GM19035 (cell line): Measurements from ENCODE around the gene MAGI1.

Source experiments
- ATAC-seq: cut with Tn5 transposase; IDR thresholded peaks from one replicate; pipeline ENCODE4 v1.9.1; 2021; ENCODE audit not compliant: unreplicated experiment

Gene MAGI1

DNA sequence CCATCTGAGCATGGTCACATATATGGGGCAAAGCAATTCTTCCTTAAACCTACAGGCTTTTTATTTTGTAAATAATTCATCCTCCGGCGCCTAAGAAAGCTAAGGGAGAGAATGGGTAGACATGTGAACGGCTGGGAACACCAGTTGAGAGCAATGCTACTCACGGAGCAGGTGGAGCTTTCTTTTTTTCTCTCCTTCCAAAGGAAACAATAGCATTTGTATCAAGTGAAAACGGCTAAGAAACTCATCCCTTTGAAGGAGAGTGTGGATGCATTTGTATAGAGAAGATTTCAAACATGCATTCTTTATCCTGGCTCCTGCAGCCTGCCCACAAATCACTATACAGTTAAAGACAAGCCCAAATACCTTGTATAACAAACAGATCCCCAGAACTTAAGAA lies 637.8 kb downstream of the MAGI1 start:
- ATAC-seq, result no peak

DNA sequence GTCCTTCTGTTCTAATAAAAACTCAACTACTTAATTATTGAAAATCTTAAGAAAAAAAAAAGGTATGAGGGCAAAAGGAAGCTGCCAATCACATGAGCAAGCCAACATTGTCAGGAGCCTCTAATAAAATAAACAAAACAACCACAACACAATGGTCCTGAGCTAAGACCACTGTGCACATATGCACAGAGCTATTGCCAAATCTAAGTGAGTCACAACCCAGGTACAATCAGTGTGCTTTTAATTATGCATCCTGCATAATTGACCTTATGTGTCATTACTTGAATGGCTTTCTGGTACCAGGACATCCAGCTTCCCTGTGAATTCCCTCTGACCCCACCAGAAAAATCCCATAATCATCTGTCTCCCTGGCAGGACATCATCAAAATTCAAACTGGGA lies 639.8 kb downstream of the MAGI1 start:
- no peak for ATAC-seq

DNA sequence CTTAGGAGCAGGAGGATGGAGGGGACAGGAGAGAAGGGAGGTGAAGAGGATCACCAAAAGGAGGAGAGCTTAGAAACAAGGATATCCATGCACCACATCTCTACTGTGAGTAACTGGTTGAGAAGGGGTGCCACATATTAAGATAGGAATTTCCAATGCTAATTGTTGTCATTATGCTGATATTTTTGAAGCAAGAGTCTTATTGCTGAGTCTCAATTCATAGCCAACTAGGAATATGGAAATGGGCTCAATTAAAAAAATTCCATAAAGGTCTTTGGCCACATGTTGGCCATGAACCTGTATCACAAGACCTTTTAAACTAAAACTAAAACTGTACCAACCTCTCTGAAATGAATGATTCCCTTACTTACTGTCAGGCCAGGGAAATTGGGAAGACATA lies 642.6 kb downstream of the MAGI1 start:
- no peak for ATAC-seq

DNA sequence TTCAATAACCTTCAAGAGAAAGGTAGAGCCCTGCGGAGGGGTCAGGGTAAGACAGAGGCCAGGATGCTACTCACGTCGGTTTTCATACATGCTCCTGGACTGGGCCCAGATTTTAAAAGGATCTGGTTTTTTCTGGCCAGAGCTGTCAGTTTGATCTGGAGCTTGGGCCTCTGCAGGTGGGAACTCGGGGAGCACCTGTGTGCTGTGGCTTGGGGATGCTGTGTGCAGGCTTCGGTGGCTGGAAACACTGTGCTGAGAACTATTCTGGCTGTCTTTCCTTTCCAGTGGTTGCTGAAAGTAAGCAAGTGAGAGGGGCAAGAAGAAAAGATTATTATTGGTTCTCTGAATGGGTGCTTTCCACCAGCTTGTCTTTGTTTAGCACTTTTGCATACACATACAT lies 647.6 kb downstream of the MAGI1 start:
- no peak for ATAC-seq

DNA sequence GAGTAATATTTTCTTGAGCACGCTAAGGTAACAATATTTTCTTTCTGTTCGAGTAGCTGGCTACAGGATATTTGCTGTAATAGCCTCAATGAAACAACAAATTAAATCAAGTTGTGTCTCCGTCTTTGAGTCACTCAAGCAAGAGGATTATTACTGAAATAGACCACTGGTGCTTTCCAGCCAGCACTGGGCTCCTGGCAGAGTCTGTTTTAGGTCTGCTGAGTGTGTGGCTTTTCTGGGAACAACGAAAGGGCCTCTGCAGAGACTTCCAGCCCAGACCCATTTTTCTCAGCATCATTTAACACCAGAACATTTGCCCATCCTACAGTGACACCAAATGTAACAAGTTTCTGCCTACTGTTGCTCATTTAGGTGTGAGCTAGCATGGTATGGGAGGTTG lies 652.9 kb downstream of the MAGI1 start:
- ATAC-seq, result no peak

DNA sequence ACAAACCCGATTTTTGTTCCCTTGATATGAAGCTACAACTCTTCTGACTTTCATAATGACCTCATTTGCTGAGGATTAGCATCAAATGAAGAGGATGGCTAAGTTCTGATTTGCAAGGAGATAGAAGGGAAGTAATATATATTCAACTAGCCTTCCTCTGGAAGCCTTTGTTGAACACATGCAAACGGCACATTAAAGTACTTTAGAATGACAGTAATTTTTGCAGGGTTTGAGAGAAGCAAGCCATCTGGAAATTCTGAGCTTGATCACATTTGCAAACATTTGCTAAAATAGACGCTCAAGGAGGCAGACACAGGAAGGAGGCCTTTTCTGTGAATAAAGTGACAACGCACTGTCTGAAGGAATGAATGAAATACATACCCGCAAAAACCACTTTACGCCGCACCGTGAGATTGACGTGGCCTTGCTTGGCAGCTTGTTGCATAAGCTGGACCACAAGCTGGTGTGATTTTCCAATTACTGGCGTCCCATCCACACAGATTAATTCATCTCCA lies 657.2 kb downstream of the MAGI1 start:
- ATAC-seq, result no peak

DNA sequence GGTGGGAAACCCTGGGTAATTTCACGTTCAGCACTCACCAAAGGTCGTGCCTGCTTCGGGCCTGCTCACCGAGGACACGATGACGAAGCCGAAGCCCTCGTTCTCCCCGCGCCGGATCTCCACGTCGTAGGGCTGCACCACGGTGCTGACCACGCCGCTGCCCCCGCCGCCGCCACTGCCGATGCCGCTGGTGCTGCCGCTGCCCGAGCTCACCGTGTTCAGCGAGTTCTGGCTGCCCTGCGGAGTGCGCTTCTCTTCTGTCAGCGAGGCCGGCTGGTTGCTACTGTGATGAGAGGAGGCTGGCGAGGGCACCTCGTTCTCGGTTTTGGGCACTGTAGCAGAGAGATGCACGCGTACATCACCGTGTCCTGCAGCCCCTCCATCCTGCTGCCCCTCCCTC lies 659.5 kb downstream of the MAGI1 start:
- no peak for ATAC-seq

DNA sequence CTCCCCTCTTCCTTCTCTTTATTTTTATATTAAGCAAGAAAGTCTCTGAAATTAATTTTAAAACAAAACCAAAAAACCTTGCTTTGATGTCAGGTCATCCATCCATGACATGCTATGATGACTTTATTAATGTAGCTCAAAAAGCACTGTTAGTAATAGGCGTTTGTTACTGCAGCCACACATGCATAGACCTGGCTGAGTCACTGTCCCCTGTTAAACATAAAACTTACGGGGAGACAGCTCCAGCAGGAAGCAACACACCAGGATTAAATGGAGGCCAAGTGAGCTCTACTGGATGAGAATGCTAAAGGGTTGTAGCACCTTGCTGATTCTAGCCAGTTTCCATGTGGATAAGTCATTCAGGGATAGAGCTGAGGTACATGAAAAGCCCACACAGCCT lies 661.1 kb downstream of the MAGI1 start:
- ATAC-seq, result no peak

DNA sequence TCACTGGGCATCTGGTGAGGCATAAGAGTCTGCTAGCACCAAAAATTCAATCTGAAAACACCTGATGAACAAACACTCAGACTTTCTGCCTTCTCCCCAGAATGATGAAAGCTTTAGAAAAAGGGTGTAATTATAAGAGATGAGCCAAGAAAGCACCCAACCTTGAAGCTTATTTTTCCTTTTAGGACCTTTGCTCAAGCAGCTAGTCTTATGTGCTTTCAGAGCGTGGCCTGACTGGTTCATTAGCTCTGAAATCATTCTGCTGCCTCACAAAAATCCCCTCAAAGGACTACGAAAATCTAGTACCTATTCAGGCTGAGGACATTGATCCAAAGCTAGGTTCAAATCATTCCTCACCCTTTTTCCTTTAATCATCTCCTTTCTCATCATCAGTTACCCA lies 662.3 kb downstream of the MAGI1 start:
- ATAC-seq, result no peak

DNA sequence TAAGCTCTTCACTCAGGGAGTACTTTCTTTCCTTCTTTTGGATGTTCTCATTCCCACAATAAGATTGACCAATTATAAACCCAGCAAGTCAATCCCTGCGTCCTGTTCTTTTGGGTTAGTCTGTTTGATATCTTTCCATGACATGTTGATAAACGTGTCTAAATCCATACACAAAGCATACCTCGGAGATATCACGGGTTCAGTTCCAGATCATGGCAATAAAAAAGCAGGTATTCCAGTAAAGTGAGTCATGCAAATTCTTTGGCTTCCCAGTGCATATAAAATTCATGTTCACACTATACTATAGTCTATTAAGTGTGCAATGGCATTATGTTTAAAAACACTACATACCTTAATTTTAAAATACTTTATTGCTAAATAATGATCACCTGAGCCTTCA lies 667.7 kb downstream of the MAGI1 start:
- ATAC-seq, result no peak

DNA sequence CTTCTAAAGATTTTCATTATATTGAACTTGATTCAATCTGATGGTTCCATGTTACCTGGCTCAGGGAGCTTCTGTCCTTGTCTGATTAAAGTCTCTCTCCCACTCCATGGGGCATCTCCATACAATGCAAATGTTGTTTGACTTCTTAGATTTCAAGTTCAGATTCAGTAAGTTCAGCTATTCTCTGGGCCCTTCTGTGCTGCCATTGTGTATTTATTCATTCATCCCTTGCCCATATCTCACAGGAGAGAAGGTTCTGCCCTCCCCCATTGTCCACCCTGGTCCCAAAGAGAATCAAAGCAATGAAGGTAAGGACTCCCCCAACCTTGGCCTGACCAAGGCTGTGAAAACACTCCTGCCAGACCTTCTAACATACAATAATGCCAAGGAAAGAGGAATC lies 669.9 kb downstream of the MAGI1 start:
- no peak for ATAC-seq

DNA sequence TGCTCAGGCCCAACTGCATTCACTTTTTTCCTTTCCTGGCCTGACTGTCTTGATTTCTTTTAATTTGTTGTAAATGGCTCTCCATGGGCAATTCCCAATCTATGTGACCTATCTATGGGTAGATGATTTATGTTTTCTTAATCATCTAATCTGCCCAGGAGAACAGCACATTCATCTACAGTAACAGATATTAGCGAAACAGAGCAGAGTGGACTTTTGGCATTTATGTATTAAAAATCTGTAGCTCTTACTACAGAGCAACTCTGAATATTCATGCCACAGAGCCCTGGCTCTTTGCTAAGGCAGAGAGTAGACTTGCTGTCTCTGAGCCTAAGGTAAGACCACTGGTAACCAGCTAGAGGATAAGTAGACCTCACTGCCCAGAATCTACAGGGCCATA lies 676.0 kb downstream of the MAGI1 start:
- no peak for ATAC-seq

DNA sequence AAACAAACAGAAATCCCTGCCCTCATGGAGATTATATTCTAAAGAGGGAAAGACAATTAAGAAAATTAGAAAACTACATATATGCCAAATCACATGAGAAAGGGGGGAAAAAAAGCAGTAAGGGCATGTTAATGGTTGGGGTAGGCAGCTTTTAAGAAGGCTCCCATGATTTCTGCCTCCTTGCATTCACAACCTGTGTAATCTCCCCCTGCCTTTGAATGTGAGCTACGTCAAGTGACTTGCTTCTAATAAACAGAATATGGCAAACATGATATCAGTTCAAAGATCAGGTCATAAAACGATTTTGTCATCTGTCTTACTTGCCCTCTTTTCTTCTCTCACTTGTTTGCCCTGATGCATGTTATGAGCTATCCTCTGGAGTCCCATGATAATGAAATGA lies 677.3 kb downstream of the MAGI1 start:
- ATAC-seq, result no peak

DNA sequence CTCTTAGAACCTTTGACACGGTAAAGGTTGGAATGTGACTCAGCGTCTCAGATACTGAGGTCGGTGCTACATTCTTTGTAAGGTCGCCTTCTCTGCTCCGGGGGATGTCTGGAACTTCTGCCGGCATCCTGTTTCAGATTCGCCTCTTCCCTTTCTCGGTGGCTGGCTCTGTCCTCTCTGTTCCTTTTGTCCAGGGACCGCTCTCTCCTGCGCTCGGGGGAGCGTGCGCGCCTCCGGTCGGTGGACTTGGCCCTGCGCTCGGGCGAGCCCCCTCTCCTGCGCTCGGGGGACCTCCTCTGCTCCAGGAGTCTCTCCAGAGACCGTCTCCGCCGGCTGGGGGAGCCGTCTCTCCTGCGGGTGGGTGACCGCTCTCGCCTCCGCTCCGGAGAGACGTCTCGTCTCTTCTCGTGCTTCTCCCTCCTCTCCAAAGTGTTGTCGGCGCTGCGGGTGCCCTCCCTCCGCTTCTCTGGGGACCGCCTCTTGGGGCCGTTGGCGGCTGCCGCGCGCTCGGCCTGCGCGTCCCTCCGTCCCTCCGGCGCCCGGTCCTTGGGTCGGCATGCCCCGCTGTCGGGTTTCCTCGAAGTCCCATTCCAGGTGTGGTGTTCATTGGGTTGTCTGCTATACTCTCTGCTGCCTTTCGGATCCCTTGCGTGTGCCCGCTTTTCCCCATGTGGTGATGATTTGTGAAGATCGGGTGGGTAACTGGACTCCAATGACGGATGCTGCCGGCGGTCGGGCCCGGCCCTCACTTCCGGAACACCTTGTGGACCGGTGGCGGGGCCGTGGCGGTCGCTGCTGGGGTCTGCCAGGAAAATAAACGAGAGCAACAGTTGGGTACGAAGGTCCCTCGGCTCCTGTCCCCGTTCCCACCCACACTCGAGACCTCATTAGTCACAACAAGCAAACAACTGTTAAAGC lies 682.1 kb downstream of the MAGI1 start:
- ATAC-seq, result no peak

DNA sequence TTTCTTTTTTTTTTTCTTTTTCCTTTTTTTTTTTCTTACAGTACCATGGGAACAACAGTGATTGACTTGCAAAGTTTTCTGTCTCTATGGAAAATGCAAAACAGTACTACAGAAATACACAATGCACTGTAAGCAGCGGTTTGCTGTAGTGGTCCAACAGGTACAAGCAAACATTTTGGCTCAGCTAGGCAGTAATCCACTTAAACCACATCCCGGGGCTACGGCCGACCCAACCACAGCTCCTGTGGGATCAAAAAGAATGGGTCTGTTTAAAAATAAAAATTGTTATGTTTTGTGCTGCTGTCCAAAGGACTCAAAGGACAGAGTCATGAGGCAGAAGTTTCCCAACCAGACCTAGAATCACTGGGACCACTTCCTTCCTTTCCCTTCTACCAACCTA lies 683.8 kb downstream of the MAGI1 start:
- no peak for ATAC-seq

DNA sequence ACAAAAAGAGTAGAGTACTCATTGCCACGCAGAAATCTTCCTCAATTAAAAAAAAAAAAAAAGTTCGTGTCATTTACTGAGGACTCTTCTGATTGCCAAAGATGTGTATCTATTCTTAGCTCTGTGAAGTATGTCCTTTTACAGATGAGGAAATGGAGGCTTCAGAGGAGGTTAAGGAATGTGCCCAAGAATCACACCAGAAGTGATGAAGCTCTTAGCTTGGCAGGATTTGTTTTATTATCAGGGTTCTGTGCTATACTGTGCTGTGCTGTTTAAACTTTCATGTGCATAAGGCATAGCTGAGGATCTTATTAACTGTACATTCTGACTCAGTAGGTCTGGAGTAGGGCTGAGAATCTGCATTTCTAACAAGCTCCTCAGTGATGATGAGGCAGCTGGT lies 685.8 kb downstream of the MAGI1 start:
- no peak for ATAC-seq

DNA sequence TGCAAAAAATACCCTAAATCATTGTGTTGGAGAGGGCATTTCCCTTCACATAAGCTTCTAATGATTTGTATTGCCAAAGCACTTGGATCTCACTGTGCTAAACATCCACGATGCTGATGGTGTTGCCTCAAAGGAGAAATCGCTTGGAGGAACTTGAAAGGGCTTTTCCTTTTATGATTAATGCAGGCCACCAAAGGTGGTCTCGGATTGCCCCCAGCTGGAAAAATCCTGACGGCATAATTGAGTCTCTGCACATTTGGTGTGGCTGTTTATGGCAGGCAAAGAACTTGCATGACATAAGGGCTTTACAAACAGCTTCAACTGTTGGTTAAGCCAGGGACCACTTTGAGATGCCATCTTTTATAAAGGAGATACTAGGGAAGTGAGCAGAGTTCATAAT lies 687.0 kb downstream of the MAGI1 start:
- ATAC-seq, result no peak

DNA sequence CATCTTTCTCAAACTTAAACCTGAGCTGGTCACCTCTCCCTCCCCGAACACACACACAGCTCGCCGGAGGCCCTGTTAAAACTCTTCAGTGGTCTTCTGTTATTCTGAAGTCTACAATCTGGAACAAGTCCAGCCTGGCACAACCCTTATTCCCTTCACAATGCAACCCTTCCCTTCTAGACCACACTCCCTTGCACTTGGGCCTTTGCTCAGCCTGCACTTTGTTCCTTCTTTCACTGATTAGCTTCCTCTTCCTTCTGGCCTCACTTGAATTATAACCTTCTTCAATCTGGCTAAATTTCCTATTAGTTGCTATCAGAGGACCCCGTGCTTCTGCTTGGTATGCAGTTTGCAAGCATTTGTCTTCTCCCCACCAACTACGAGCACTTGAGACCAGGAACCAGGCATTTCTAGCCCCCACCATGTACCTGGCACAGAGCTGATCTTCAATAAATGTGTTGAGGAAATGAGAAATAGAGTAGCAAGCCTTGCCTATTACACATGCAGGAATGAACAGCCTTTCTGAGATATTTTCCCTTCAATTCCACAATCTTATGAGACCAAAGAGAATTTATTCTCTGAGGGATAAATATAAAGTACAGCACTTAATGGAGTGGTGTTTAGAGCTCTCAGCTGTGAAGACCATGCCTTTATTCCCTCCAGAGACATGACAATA lies 687.8 kb downstream of the MAGI1 start:
- no peak for ATAC-seq

DNA sequence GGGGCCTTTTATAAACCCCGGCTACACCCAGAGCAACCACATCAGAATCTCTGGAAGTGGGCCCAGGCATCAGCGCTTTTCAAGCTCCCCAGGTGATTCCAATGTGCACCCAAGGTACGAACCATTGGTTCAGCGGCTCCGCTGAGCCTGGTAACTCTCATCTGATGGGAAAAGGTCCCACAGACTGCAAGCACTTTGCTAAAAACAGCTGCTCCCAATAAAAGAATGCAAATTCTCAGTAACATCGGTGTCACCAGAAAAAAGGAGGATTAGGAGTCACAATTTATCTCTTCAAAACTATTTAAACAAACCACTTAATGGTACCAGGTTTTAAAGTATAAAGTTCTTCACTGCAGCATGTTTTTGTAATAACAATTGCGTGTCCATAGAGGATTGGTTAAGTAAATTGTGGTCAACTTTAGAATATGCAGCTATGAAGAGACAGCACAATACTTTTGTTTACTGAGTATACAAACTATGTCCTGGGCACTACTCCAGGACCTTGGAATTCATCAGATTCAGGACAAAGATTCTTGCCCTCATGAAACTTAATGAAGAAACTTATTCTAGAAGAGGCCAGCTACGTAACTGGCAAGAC lies 690.2 kb downstream of the MAGI1 start:
- ATAC-seq, result no peak

DNA sequence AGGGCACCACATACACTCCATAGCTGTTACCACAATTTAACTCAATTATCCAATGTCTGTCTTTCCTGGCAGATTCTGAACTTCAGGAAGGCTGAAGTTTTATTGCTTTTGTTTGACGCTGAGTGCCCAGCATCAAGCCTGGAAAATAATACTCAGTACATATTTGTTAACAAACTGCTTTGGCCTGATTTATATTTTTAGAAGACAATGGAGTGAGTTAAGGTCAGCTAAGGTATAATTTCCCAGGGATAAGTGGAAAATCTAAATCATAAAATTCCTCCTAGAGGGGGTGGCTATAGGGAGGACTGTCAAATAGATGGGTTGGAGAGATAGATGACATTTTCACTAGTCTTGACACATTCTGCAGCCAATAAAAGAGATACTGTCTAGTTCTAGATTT lies 691.6 kb downstream of the MAGI1 start:
- ATAC-seq, result no peak

DNA sequence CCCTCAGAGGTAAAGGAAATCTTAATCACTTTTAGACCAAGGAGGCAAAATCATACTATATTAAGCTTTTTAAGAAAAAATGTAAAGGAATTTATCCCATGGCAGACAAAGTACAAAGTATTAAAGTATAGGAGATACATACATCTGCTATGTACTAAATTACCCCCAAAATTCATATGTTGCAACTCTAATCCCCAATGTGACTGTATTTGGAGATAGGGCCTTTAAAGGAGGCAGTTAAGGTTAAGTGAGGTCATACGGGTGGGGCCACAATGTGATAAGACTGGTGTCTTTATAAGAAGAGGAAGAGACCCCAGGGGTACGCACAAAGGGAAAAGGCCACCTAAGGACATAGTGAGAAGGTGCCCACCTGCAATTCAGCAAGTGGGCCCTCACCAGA lies 693.9 kb downstream of the MAGI1 start:
- ATAC-seq, result no peak

DNA sequence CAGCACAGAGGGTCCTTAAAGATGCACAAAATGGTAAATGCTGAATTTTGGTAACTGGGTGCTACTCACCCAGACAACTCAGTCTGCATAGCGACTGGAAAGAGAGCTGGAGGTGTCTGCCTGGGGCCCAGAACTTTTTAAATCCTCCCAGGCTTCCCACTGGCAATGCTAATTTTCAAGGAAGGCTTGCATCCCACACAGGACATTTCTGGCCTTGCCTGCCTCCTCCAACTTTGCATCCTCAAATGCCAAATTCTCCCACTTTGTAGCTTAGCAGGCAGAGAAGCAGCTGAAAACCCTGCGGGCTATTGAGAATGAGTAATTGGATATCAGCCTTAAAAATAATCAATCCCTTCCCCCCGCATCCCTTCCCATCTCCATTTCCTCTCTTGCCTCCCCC lies 694.3 kb downstream of the MAGI1 start:
- ATAC-seq, result no peak
